CD4-positive, alpha-beta memory T cell (primary cell): ENCODE data around the gene TUBGCP5. TPM values are rescaled to one million over a fixed set of nuclear protein-coding genes. Genes with fewer than 3 reads are reported as not detected.
"Not testable (repeated sequence)": the region's sequence is repeated elsewhere in the genome, so short reads cannot be mapped to it uniquely, and the experiment has no call there.

Source experiments
- CTCF ChIA-PET: fragments of 350-600 bp; sonication (Branson Sonifier 250); formaldehyde crosslinking; loops from one replicate; lab custom pipeline; 2021; ENCODE audit warnings: inconsistent platforms; ENCODE audit not compliant: partially characterized antibody; lab: Charles Lee
- POLR2A ChIA-PET: fragments of 350-600 bp; sonication (Branson Sonifier 250); formaldehyde crosslinking; loops from one replicate; lab custom pipeline; 2021; ENCODE audit not compliant: partially characterized antibody; lab: Charles Lee
- DNase-seq, 5 donors: peaks; one replicate each; pipeline versions ENCODE4 v3.0.0 to v3.0.0-alpha.2; 2020 to 2022; ENCODE audit warnings: mixed read lengths in 1 of 5
- H3K27ac ChIP-seq: one replicate; pipeline ENCODE4 v1.7.0; 2013; ENCODE audit warnings: low read depth, low read length
- H3K27me3 ChIP-seq: 2 replicates; pipeline ENCODE4 v1.7.0; 2013; ENCODE audit warnings: mild to moderate bottlenecking, low read length, moderate library complexity; ENCODE audit not compliant: insufficient read depth
- H3K36me3 ChIP-seq: 2 replicates; pipeline ENCODE4 v1.7.0; 2013; ENCODE audit warnings: mild to moderate bottlenecking, low read length, moderate library complexity; ENCODE audit not compliant: insufficient read depth
- H3K4me1 ChIP-seq: 2 replicates; pipeline ENCODE4 v1.7.0; 2013; ENCODE audit warnings: mild to moderate bottlenecking, low read length, moderate library complexity; ENCODE audit not compliant: insufficient read depth
- H3K4me3 ChIP-seq, 2 donors: one replicate each; pipeline ENCODE4 v1.7.0; 2013; ENCODE audit warnings: low read length in 2 of 2, mild to moderate bottlenecking in 1 of 2
- H3K9me3 ChIP-seq, 2 donors: one replicate each; pipeline ENCODE4 v1.7.0; 2013; ENCODE audit warnings: low read length in 2 of 2, control low read depth in 1 of 2; ENCODE audit not compliant: control insufficient read depth in 1 of 2
- H3K27ac Mint-ChIP-seq, 7 donors: one replicate each; pipeline ENCODE4 v1.8.0; 2020 to 2021; ENCODE audit warnings: mixed read lengths in 7 of 7, mild to moderate bottlenecking in 6 of 7, inconsistent platforms in 3 of 7, moderate library complexity in 3 of 7
- H3K27me3 Mint-ChIP-seq, 2 donors: one replicate each; pipeline ENCODE4 v1.8.0; 2020 to 2021; ENCODE audit warnings: mixed read lengths in 2 of 2
- H3K36me3 Mint-ChIP-seq, 2 donors: one replicate each; pipeline ENCODE4 v1.8.0; 2020 to 2021; ENCODE audit warnings: mixed read lengths in 2 of 2, inconsistent platforms in 1 of 2, mild to moderate bottlenecking in 1 of 2
- H3K4me1 Mint-ChIP-seq, 4 donors: one replicate each; pipeline ENCODE4 v1.8.0; 2020 to 2021; ENCODE audit warnings: mixed read lengths in 4 of 4, mild to moderate bottlenecking in 1 of 4
- H3K4me3 Mint-ChIP-seq, 8 donors: one replicate each; pipeline ENCODE4 v1.8.0; 2020 to 2021; ENCODE audit warnings: mixed read lengths in 8 of 8, mild to moderate bottlenecking in 7 of 8, moderate library complexity in 6 of 8, inconsistent platforms in 3 of 8
- H3K9me3 Mint-ChIP-seq, 8 donors: one replicate each; pipeline ENCODE4 v1.8.0; 2020 to 2021; ENCODE audit warnings: mixed read lengths in 8 of 8, mild to moderate bottlenecking in 5 of 8, inconsistent platforms in 3 of 8, moderate library complexity in 1 of 8
- intact Hi-C: fragments of 100-400 bp; cut with micrococcal nuclease; formaldehyde crosslinking; loops from one replicate; pipeline ENCODE4 v1.15.1; 2023
- polyA plus RNA-seq, 2 donors: library from polyadenylated mRNA; unstranded; fragments of 300-500 nt; fragmentation: Illumina TruSeq; gene quantifications; one replicate each; pipeline ENCODE4 v1.2.3, GENCODE V29; 2021
- total RNA-seq, 2 experiments: library from RNA; stranded (reverse); gene quantifications; one replicate each; pipeline ENCODE4 v1.2.3, GENCODE V29; 2021

The TUBGCP5 gene
- total and polyA plus RNA-seq, 4 experiments from 2014 or later = 5.5 to 28.3 (median 17.9) TPM

- CTCF ChIA-PET, H3K9me3 Mint-ChIP-seq: not testable (repeated sequence)
These were observed 2.4 kb upstream of the TUBGCP5 start for GRCh38 chr15:23041736-23042135.

GRCh38 chr15:23039917-23040281 lies 530 bp upstream of the TUBGCP5 start:
- Mint-ChIP-seq H3K27me3 (peaks cover 0 to 1% of the 10 kb centered on the region in 2 donors), H3K4me3 (peak overlapping the region; percentile 87 to 96 (median 90)), H3K9me3 (peaks cover 0 to 1% (median 0%) of the 10 kb centered on the region in 8 donors), H3K27ac (peak overlapping the region; percentile 68 to 86 (median 81)), H3K4me1 (peaks cover 11 to 35% (median 21%) of the 10 kb centered on the region in 4 donors), H3K36me3 (peaks cover 0 to 10% of the 10 kb centered on the region in 2 donors)
- H3K9me3 ChIP-seq = no peaks in the 10 kb centered on the region
- no peaks in the 10 kb centered on the region for H3K36me3 ChIP-seq
- ChIA-PET POLR2A (interaction anchor here (0.5 to 2.3 kb wide), 6 partner anchors 10 to 526 kb away, joined by 3 to 18 read pairs (median 4); partner anchors contain the start of genes CYFIP1 and NIPA2), CTCF (interaction anchor here (1.0 to 1.2 kb wide), 2 partner anchors 10 to 17 kb away, joined by 3 to 6 read pairs; no protein-coding TSS in a partner anchor)
- peaks cover 19% of the 10 kb centered on the region for H3K4me1 ChIP-seq
- H3K27ac ChIP-seq = peak overlapping the region; percentile 23
- no peaks in the 10 kb centered on the region for H3K27me3 ChIP-seq
- peak in 1 of 5 donors; percentile 41 for DNase-seq
- intact Hi-C loops = loop anchor here (1.0 kb wide), 1 partner anchor 202 kb away; the partner anchor contains the start of gene NIPA2
- H3K4me3 ChIP-seq = peak overlapping the region; percentile 65 to 83

More at GRCh38 chr15:23041736-23042135, 2.4 kb upstream of the TUBGCP5 start:
- H3K27ac ChIP-seq, H3K4me3 ChIP-seq, POLR2A ChIA-PET, H3K36me3 Mint-ChIP-seq, intact Hi-C loops, DNase-seq, H3K27ac Mint-ChIP-seq, H3K27me3 Mint-ChIP-seq, H3K27me3 ChIP-seq, H3K9me3 ChIP-seq, H3K36me3 ChIP-seq, H3K4me3 Mint-ChIP-seq: not testable (repeated sequence)
- H3K4me1 ChIP-seq = peaks cover 19% of the 10 kb centered on the region
- H3K4me1 Mint-ChIP-seq = peaks cover 6 to 22% (median 14%) of the 10 kb centered on the region in 4 donors

- Histone ChIP-seq H3K4me3 (peak overlapping the region in 1 of 2 donors; percentile 65), H3K27ac (no peak overlapping the region), H3K4me1 (peaks cover 19% of the 10 kb centered on the region), H3K27me3 (no peaks in the 10 kb centered on the region), H3K9me3 (no peaks in the 10 kb centered on the region), H3K36me3 (no peaks in the 10 kb centered on the region)
- Mint-ChIP-seq H3K27me3 (peaks cover 0 to 1% of the 10 kb centered on the region in 2 donors), H3K9me3 (peaks cover 0 to 1% (median 0%) of the 10 kb centered on the region in 8 donors), H3K4me3 (peak overlapping the region; percentile 88 to 100 (median 96)), H3K4me1 (peaks cover 14 to 39% (median 22%) of the 10 kb centered on the region in 4 donors), H3K27ac (peak overlapping the region; percentile 88 to 99 (median 91)), H3K36me3 (peaks cover 11 to 17% of the 10 kb centered on the region in 2 donors)
- POLR2A ChIA-PET = interaction anchor here (1.0 to 2.3 kb wide), 5 partner anchors 9 to 527 kb away, joined by 3 to 18 read pairs (median 5); partner anchors contain the start of gene NIPA2
- no peak for DNase-seq
- intact Hi-C loops = loop anchor here (1.0 kb wide), 1 partner anchor 200 kb away; the partner anchor contains the start of gene NIPA2
- CTCF ChIA-PET = no interaction called here
These were observed 635 bp downstream of the TUBGCP5 start for GRCh38 chr15:23038726-23039142.

- Mint-ChIP-seq H3K4me3 (peak overlapping the region in 1 of 8 donors; percentile 49), H3K36me3 (peaks cover 20 to 35% of the 10 kb centered on the region in 2 donors), H3K27ac (peak overlapping the region in 1 of 7 donors; percentile 40), H3K9me3 (peaks cover 0 to 1% (median 0%) of the 10 kb centered on the region in 8 donors), H3K27me3 (peaks cover 0 to 1% of the 10 kb centered on the region in 2 donors), H3K4me1 (peaks cover 14 to 39% (median 22%) of the 10 kb centered on the region in 4 donors)
- no peak overlapping the region for H3K27ac ChIP-seq
- H3K36me3 ChIP-seq = peaks cover 7% of the 10 kb centered on the region
- no peak overlapping the region for H3K4me3 ChIP-seq
- peak in 4 of 5 donors; percentile 32 to 44 (median 39) for DNase-seq
- peaks cover 19% of the 10 kb centered on the region for H3K4me1 ChIP-seq
- intact Hi-C loops = no loop called here
- H3K27me3 ChIP-seq = no peaks in the 10 kb centered on the region
- no peaks in the 10 kb centered on the region for H3K9me3 ChIP-seq
- POLR2A ChIA-PET = interaction anchor here (1.1 kb wide), 1 partner anchor 13 kb away, joined by 3 read pairs; no protein-coding TSS in a partner anchor
- CTCF ChIA-PET = interaction anchor here (0.6 to 2.0 kb wide), 7 partner anchors 9 to 196 kb away, joined by 3 to 22 read pairs (median 5); no protein-coding TSS in a partner anchor
These were observed 3.3 kb downstream of the TUBGCP5 start for GRCh38 chr15:23035964-23036566.

- no peak overlapping the region for H3K4me3 ChIP-seq
- H3K4me3 Mint-ChIP-seq = no peak overlapping the region
These were observed 5.4 kb downstream of the TUBGCP5 start for GRCh38 chr15:23033979-23034378.

GRCh38 chr15:23026218-23026617 lies 13.2 kb downstream of the TUBGCP5 start:
- Histone ChIP-seq H3K27ac (no peak overlapping the region), H3K4me3 (no peak overlapping the region), H3K9me3 (no peaks in the 10 kb centered on the region), H3K36me3 (peaks cover 47% of the 10 kb centered on the region), H3K4me1 (no peaks in the 10 kb centered on the region), H3K27me3 (no peaks in the 10 kb centered on the region)
- Mint-ChIP-seq H3K4me1 (peaks cover 0 to 4% (median under 1%) of the 10 kb centered on the region in 4 donors), H3K27me3 (no peaks in the 10 kb centered on the region), H3K9me3 (no peaks in the 10 kb centered on the region), H3K4me3 (no peak overlapping the region), H3K27ac (no peak overlapping the region), H3K36me3 (peaks cover 44 to 70% of the 10 kb centered on the region in 2 donors)
- intact Hi-C loops = no loop called here
- CTCF ChIA-PET = interaction anchor here (1.5 kb wide), 1 partner anchor 10 kb away, joined by 7 read pairs; no protein-coding TSS in a partner anchor
- POLR2A ChIA-PET = no interaction called here
- no peak for DNase-seq

More at GRCh38 chr15:23033979-23034378, 5.4 kb downstream of the TUBGCP5 start:
- Histone ChIP-seq H3K4me1 (peaks cover 13% of the 10 kb centered on the region), H3K27me3 (no peaks in the 10 kb centered on the region), H3K27ac (no peak overlapping the region), H3K9me3 (no peaks in the 10 kb centered on the region), H3K36me3 (peaks cover 18% of the 10 kb centered on the region)
- Mint-ChIP-seq H3K27ac (no peak overlapping the region), H3K36me3 (peaks cover 28 to 51% of the 10 kb centered on the region in 2 donors), H3K4me1 (peaks cover 14 to 34% (median 18%) of the 10 kb centered on the region in 4 donors), H3K9me3 (no peaks in the 10 kb centered on the region), H3K27me3 (peaks cover 0 to 1% of the 10 kb centered on the region in 2 donors)
- intact Hi-C loops = no loop called here
- CTCF ChIA-PET = no interaction called here
- no peak for DNase-seq
- POLR2A ChIA-PET = no interaction called here

- Mint-ChIP-seq H3K4me1 (no peaks in the 10 kb centered on the region), H3K9me3 (no peaks in the 10 kb centered on the region), H3K27ac (no peak overlapping the region), H3K4me3 (no peak overlapping the region), H3K27me3 (no peaks in the 10 kb centered on the region), H3K36me3 (peaks cover 46 to 73% of the 10 kb centered on the region in 2 donors)
- intact Hi-C loops = no loop called here
- H3K27ac ChIP-seq = no peak overlapping the region
- no peak overlapping the region for H3K4me3 ChIP-seq
- DNase-seq = no peak
- POLR2A ChIA-PET = interaction anchor here (1.0 kb wide), 1 partner anchor 17 kb away, joined by 3 read pairs; the partner anchor contains the start of gene TUBGCP5
- no peaks in the 10 kb centered on the region for H3K4me1 ChIP-seq
- CTCF ChIA-PET = interaction anchor here (4.8 kb wide), 1 partner anchor 14 kb away, joined by 22 read pairs; no protein-coding TSS in a partner anchor
- peaks cover 45% of the 10 kb centered on the region for H3K36me3 ChIP-seq
- H3K9me3 ChIP-seq = no peaks in the 10 kb centered on the region
- no peaks in the 10 kb centered on the region for H3K27me3 ChIP-seq
These were observed 17.2 kb downstream of the TUBGCP5 start for GRCh38 chr15:23022156-23022555.
